Breast epithelium (tissue), 3 donors: Measurements from ENCODE around the gene MFF.

Experiments
- POLR2A ChIP-seq: fragments of 450-650 bp; IDR thresholded peaks from one replicate; pipeline ENCODE4 v1.6.1; 2016; ENCODE audit warnings: antibody characterized with exemption, mild to moderate bottlenecking, moderate library complexity
- POLR2AphosphoS5 ChIP-seq, 3 donors: sonication (generic); formaldehyde crosslinking; IDR thresholded peaks; one replicate each; pipeline ENCODE4 v1.6.1; 2017; ENCODE audit warnings: antibody characterized with exemption in 3 of 3

DNA sequence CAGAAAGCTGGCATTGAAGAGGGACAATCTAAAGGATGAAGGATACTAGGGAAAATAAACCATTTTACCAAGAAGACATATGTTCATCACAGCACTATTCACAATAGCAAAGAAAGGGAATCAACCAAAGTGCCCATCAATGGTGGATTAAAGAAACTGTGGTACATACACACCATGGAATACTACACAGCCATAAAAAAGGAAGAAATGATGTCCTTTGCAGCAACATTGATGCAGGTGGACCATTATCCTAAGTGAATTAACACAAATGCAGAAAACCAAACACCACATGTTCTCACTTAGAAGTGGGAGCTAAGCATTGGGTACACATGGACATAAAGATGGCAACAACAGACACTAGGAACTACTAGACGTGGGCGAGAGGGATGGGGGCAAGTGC is 7.2 kb upstream of the MFF start:
- TF ChIP-seq POLR2A, result no peak
- no peak for TF ChIP-seq POLR2AphosphoS5 (IDR thresholded peaks at IDR 0.05)
